OCI-LY1 (cell line): ENCODE measurements around the gene BMPR1B.
"Not testable (repeated sequence)": the region's sequence is repeated elsewhere in the genome, so short reads cannot be mapped to it uniquely, and the experiment has no call there.

Experiments used
- H2AFZ ChIP-seq: fragments of 200-600 bp; sonication (generic), shearing (Covaris generic); 2 replicates; pipeline ENCODE4 v1.6.0; 2014; ENCODE audit warnings: antibody characterized with exemption, mild to moderate bottlenecking, low read length
- H3F3A ChIP-seq: fragments of 200-600 bp; sonication (generic), shearing (Covaris generic); 2 replicates; pipeline ENCODE4 v1.6.0; 2014; ENCODE audit warnings: mild to moderate bottlenecking, antibody characterized with exemption, low read length, moderate library complexity; ENCODE audit not compliant: insufficient read depth
- H3K27ac ChIP-seq: fragments of 200-600 bp; sonication (generic); 2 replicates; pipeline ENCODE4 v1.5.1; 2014; ENCODE audit warnings: low read length, mixed run types, mild to moderate bottlenecking, low read depth; ENCODE audit not compliant: poor library complexity, severe bottlenecking
- H3K27me3 ChIP-seq: fragments of 200-600 bp; sonication (generic); 2 replicates; pipeline ENCODE4 v1.6.0; 2014; ENCODE audit warnings: antibody characterized with exemption, mild to moderate bottlenecking, low read length, moderate library complexity; ENCODE audit not compliant: insufficient read depth
- H3K36me3 ChIP-seq: fragments of 200-600 bp; sonication (generic); 2 replicates; pipeline ENCODE4 v1.6.1; 2014; ENCODE audit warnings: mild to moderate bottlenecking, antibody characterized with exemption, low read length, moderate library complexity, mixed read lengths; ENCODE audit not compliant: insufficient read depth
- H3K4me1 ChIP-seq: fragments of 200-600 bp; sonication (generic); 2 replicates; pipeline ENCODE4 v1.5.1; 2014; ENCODE audit warnings: mild to moderate bottlenecking, low read length, moderate library complexity; ENCODE audit not compliant: insufficient read depth, severe bottlenecking
- H3K4me2 ChIP-seq: fragments of 200-600 bp; sonication (generic), shearing (Covaris generic); 2 replicates; pipeline ENCODE4 v1.6.1; 2014; ENCODE audit warnings: low read length
- H3K4me3 ChIP-seq: fragments of 200-600 bp; sonication (generic); 2 replicates; pipeline ENCODE4 v1.5.1; 2014; ENCODE audit warnings: low read length, low read depth, mild to moderate bottlenecking, mixed read lengths; ENCODE audit not compliant: poor library complexity, severe bottlenecking
- H3K79me2 ChIP-seq: fragments of 200-600 bp; shearing (Covaris generic); 2 replicates; pipeline ENCODE4 v1.6.1; 2016; ENCODE audit warnings: mixed run types, low read length, mixed read lengths; ENCODE audit not compliant: insufficient read depth
- H3K9ac ChIP-seq: fragments of 200-600 bp; sonication (generic), shearing (Covaris generic); 2 replicates; pipeline ENCODE4 v1.6.1; 2014; ENCODE audit warnings: mild to moderate bottlenecking, low read length, mixed read lengths
- H3K9me2 ChIP-seq: fragments of 200-600 bp; sonication (generic), shearing (Covaris generic); 2 replicates; pipeline ENCODE4 v1.6.1; 2014; ENCODE audit warnings: low read depth, mild to moderate bottlenecking, low read length, mixed read lengths
- H3K9me3 ChIP-seq: fragments of 200-600 bp; shearing (Covaris generic); 2 replicates; pipeline ENCODE4 v1.6.1; 2014; ENCODE audit warnings: low read length, mixed read lengths
- H4K20me1 ChIP-seq: fragments of 200-600 bp; sonication (generic), shearing (Covaris generic); 2 replicates; pipeline ENCODE4 v1.6.0; 2016; ENCODE audit warnings: mild to moderate bottlenecking, low read length; ENCODE audit not compliant: insufficient read depth
- CTCF ChIP-seq: fragments of 200-600 bp; sonication (generic), shearing (Covaris generic); IDR thresholded peaks from 2 replicates; pipeline ENCODE4 v1.5.1; 2017; ENCODE audit warnings: mild to moderate bottlenecking, antibody characterized with exemption, low read length, moderate library complexity, mixed read lengths
- EZH2 ChIP-seq: fragments of 200-600 bp; sonication (generic), shearing (Covaris generic); IDR thresholded peaks from 2 replicates; pipeline ENCODE4 v1.8.0; 2017; ENCODE audit warnings: borderline replicate concordance, mixed run types, mild to moderate bottlenecking, antibody characterized with exemption, low read length, moderate library complexity, mixed read lengths

BMPR1B gene

GRCh38 chr4:95165926-95166524 is 408.3 kb downstream of the BMPR1B start:
- Histone ChIP-seq H3K36me3 (no peaks in the 10 kb centered on the region), H3K4me1 (no peaks in the 10 kb centered on the region), H4K20me1 (no peaks in the 10 kb centered on the region), H3K9ac (no peak overlapping the region), H3K27ac (no peak overlapping the region), H3K4me2 (no peak overlapping the region), H3K4me3 (no peak overlapping the region), H3K27me3 (no peaks in the 10 kb centered on the region; the same call in 1 of the 2 replicates), H3K9me2 (no peaks in the 10 kb centered on the region), H3F3A (no peaks in the 10 kb centered on the region), H2AFZ (no peak overlapping the region), H3K9me3 (no peaks in the 10 kb centered on the region), H3K79me2 (no peaks in the 10 kb centered on the region)
- TF ChIP-seq EZH2 (no peak), CTCF (peak; percentile 66)

GRCh38 chr4:95167805-95168204 is 410.1 kb downstream of the BMPR1B start:
- no peaks in the 10 kb centered on the region for H3K36me3 ChIP-seq
- no peak overlapping the region for H3K4me3 ChIP-seq
- H3K9me3 ChIP-seq: no peaks in the 10 kb centered on the region
- H3K27me3 ChIP-seq: no peaks in the 10 kb centered on the region; the same call in 1 of the 2 replicates
- H2AFZ ChIP-seq: no peak overlapping the region
- no peak overlapping the region for H3K4me2 ChIP-seq
- H3K9ac ChIP-seq: no peak overlapping the region
- H3F3A ChIP-seq: no peaks in the 10 kb centered on the region
- H3K79me2 ChIP-seq: no peaks in the 10 kb centered on the region
- H4K20me1 ChIP-seq: no peaks in the 10 kb centered on the region
- no peaks in the 10 kb centered on the region for H3K9me2 ChIP-seq
- no peak for TF ChIP-seq EZH2
- 0 out of 2 replicates have a peak, but pooled peaks have one; percentile 7 for TF ChIP-seq CTCF
- no peaks in the 10 kb centered on the region for H3K4me1 ChIP-seq
- H3K27ac ChIP-seq: no peak overlapping the region

GRCh38 chr4:95170176-95170575 is 412.4 kb downstream of the BMPR1B start:
- no peak overlapping the region for H3K27ac ChIP-seq
- H3K9ac ChIP-seq: no peak overlapping the region
- H3K27me3 ChIP-seq: no peaks in the 10 kb centered on the region; the same call in 1 of the 2 replicates
- no peak overlapping the region for H3K4me3 ChIP-seq
- H3K9me2 ChIP-seq: no peaks in the 10 kb centered on the region
- H3K9me3 ChIP-seq: no peaks in the 10 kb centered on the region
- no peak overlapping the region for H3K4me2 ChIP-seq
- no peaks in the 10 kb centered on the region for H3F3A ChIP-seq
- no peak overlapping the region for H2AFZ ChIP-seq
- no peaks in the 10 kb centered on the region for H3K79me2 ChIP-seq
- TF ChIP-seq EZH2: no peak
- H4K20me1 ChIP-seq: no peaks in the 10 kb centered on the region
- no peaks in the 10 kb centered on the region for H3K4me1 ChIP-seq
- H3K36me3 ChIP-seq: no peaks in the 10 kb centered on the region

GRCh38 chr4:95171377-95171776 is 413.6 kb downstream of the BMPR1B start:
- H2AFZ ChIP-seq, H3K4me2 ChIP-seq, H3F3A ChIP-seq, H3K4me3 ChIP-seq, H3K4me1 ChIP-seq, H3K27ac ChIP-seq, H3K79me2 ChIP-seq, H3K27me3 ChIP-seq, H3K9me2 ChIP-seq, H3K36me3 ChIP-seq, H3K9me3 ChIP-seq, H3K9ac ChIP-seq, H4K20me1 ChIP-seq: not testable (repeated sequence)
